Osteocyte (in vitro differentiated cells): ENCODE results near the gene PRUNE2. TPM values are rescaled to one million over a fixed set of nuclear protein-coding genes. Genes with fewer than 3 reads are reported as not detected.

ENCODE experiments used
- DNase-seq: peaks from one replicate; pipeline ENCODE4 v3.0.0; 2021; ENCODE audit warnings: mixed read lengths; ENCODE audit not compliant: unreplicated experiment; ENCODE audit errors: extremely low spot score
- H3K27ac Mint-ChIP-seq: one replicate; pipeline ENCODE4 v1.8.0; 2021; ENCODE audit warnings: mild to moderate bottlenecking, mixed read lengths; ENCODE audit not compliant: unreplicated experiment
- H3K27me3 Mint-ChIP-seq: one replicate; pipeline ENCODE4 v1.8.0; 2021; ENCODE audit warnings: mixed read lengths; ENCODE audit not compliant: unreplicated experiment
- H3K36me3 Mint-ChIP-seq: one replicate; pipeline ENCODE4 v1.8.0; 2021; ENCODE audit warnings: mixed read lengths; ENCODE audit not compliant: unreplicated experiment
- H3K4me1 Mint-ChIP-seq: one replicate; pipeline ENCODE4 v1.8.0; 2021; ENCODE audit warnings: mixed read lengths; ENCODE audit not compliant: unreplicated experiment
- H3K4me3 Mint-ChIP-seq: one replicate; pipeline ENCODE4 v1.8.0; 2021; ENCODE audit warnings: mild to moderate bottlenecking, moderate library complexity, mixed read lengths; ENCODE audit not compliant: unreplicated experiment
- H3K9me3 Mint-ChIP-seq: one replicate; pipeline ENCODE4 v1.8.0; 2021; ENCODE audit warnings: mixed read lengths; ENCODE audit not compliant: unreplicated experiment
- CTCF ChIP-seq: fragments of 200-600 bp; sonication (generic); IDR thresholded peaks from 2 replicates; pipeline ENCODE4 v1.5.0; 2021; ENCODE audit warnings: antibody characterized with exemption, mild to moderate bottlenecking, moderate library complexity
- total RNA-seq: library from RNA; stranded (reverse); gene quantifications from 2 replicates; pipeline ENCODE4 v1.2.1, GENCODE V29; 2021

The PRUNE2 gene
- total RNA-seq, 1 donor from 2014 or later: 1.0 TPM

- Mint-ChIP-seq H3K27ac (no peak overlapping the region), H3K4me1 (no peaks in the 10 kb centered on the region)
- no peak for TF ChIP-seq CTCF
Measured at GRCh38 chr9:76796296-76796695, 109.6 kb downstream of the PRUNE2 start.

GRCh38 chr9:76793784-76794431 lies 112.0 kb downstream of the PRUNE2 start:
- Mint-ChIP-seq H3K27me3 (peaks cover 34% of the 10 kb centered on the region), H3K4me1 (no peaks in the 10 kb centered on the region), H3K27ac (no peak overlapping the region), H3K9me3 (no peaks in the 10 kb centered on the region), H3K4me3 (no peak overlapping the region), H3K36me3 (no peaks in the 10 kb centered on the region)
- DNase-seq: no peak
- TF ChIP-seq CTCF: no peak

More at GRCh38 chr9:76796296-76796695, 109.6 kb downstream of the PRUNE2 start:
- H3K36me3 Mint-ChIP-seq: no peaks in the 10 kb centered on the region
- no peaks in the 10 kb centered on the region for H3K9me3 Mint-ChIP-seq
- no peak overlapping the region for H3K4me3 Mint-ChIP-seq
- H3K27me3 Mint-ChIP-seq: peaks cover 44% of the 10 kb centered on the region
- DNase-seq: no peak

- H3K36me3 Mint-ChIP-seq: no peaks in the 10 kb centered on the region
- no peaks in the 10 kb centered on the region for H3K4me1 Mint-ChIP-seq
- DNase-seq: no peak
- no peak overlapping the region for H3K27ac Mint-ChIP-seq
- peaks cover 24% of the 10 kb centered on the region for H3K27me3 Mint-ChIP-seq
- no peaks in the 10 kb centered on the region for H3K9me3 Mint-ChIP-seq
- no peak overlapping the region for H3K4me3 Mint-ChIP-seq
- TF ChIP-seq CTCF: no peak
Measured at GRCh38 chr9:76789840-76790239, 116.1 kb downstream of the PRUNE2 start.

GRCh38 chr9:76787677-76788076 lies 118.2 kb downstream of the PRUNE2 start:
- no peak overlapping the region for H3K27ac Mint-ChIP-seq
- H3K9me3 Mint-ChIP-seq: no peaks in the 10 kb centered on the region
- DNase-seq: no peak
- no peaks in the 10 kb centered on the region for H3K4me1 Mint-ChIP-seq
- peaks cover 20% of the 10 kb centered on the region for H3K27me3 Mint-ChIP-seq
- H3K4me3 Mint-ChIP-seq: no peak overlapping the region
- TF ChIP-seq CTCF: no peak
- H3K36me3 Mint-ChIP-seq: no peaks in the 10 kb centered on the region

GRCh38 chr9:76785501-76785900 lies 120.4 kb downstream of the PRUNE2 start:
- Mint-ChIP-seq H3K4me3 (no peak overlapping the region), H3K9me3 (no peaks in the 10 kb centered on the region)

More at GRCh38 chr9:76785501-76785900, 120.4 kb downstream of the PRUNE2 start:
- DNase-seq: no peak
- Mint-ChIP-seq H3K27me3 (peaks cover 22% of the 10 kb centered on the region), H3K36me3 (no peaks in the 10 kb centered on the region), H3K4me1 (no peaks in the 10 kb centered on the region), H3K27ac (no peak overlapping the region)
- no peak for TF ChIP-seq CTCF
